Measurements from ENCODE around the gene SERINC5. TPM values are rescaled to one million over a fixed set of nuclear protein-coding genes. Genes with fewer than 3 reads are reported as not detected.
"Not testable (repeated sequence)": the region's sequence is repeated elsewhere in the genome, so short reads cannot be mapped to it uniquely, and the experiment has no call there.

SERINC5 gene
- total and polyA plus RNA-seq, 2 experiments from 2014 or later, result 5.4 to 11.7 TPM

- Histone ChIP-seq H3K4me3 (no peak overlapping the region), H3K9me3 (ENCODE audit: low read depth) (no peaks in the 10 kb centered on the region), H3K9ac (no peak overlapping the region), H3K79me2 (ENCODE audit: insufficient read depth) (no peaks in the 10 kb centered on the region), H3K27ac (no peak overlapping the region), H4K20me1 (ENCODE audit: insufficient read depth) (no peaks in the 10 kb centered on the region), H3F3A (ENCODE audit: insufficient read depth) (no peaks in the 10 kb centered on the region), H3K36me3 (ENCODE audit: low read depth) (no peaks in the 10 kb centered on the region), H3K27me3 (replicated peaks; ENCODE audit: insufficient read depth) (no peaks in the 10 kb centered on the region), H3K9me2 (ENCODE audit: insufficient read depth) (no peaks in the 10 kb centered on the region), H3K4me1 (ENCODE audit: insufficient read depth) (no peaks in the 10 kb centered on the region), H2AFZ (no peak overlapping the region), H3K4me2 (ENCODE audit: unreplicated experiment) (no peak overlapping the region)
- in situ Hi-C loops (cut with MboI), result no loop called here
- TF ChIP-seq EZH2 (IDR thresholded peaks at IDR 0.05; ENCODE audit: insufficient read depth, poor library complexity, severe bottlenecking) (no peak), EZH2phosphoT487 (IDR thresholded peaks at IDR 0.05; ENCODE audit: insufficient read depth, low read depth) (no peak)
- DNase-seq, result no peak
These were observed 138.4 kb downstream of the SERINC5 start for GRCh38 chr5:80117446-80117845.

DNA sequence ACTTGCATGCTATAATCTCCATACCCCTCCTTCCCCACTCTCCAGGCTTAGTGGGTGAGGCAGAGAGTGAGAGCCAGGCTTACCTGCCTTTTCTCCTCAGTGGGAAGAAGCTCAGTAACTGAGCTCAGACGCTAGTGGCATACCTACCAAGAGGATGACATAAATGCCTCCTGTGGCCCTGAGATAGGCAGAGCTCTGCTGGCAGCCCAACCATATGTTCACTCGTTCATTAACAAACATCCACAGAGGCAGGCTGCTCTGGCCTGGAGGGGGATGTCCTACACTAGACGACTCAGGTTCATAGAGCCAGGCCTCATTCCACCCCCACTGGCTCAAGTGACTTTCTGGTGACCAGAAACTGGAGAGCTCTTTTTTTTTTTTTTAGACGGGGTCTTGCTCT lies 139.4 kb downstream of the SERINC5 start:
- in situ Hi-C loops (cut with MboI), result no loop called here
- Histone ChIP-seq H3K4me3 (no peak overlapping the region), H3K27ac (no peak overlapping the region), H3K4me2 (ENCODE audit: unreplicated experiment) (no peak overlapping the region), H4K20me1 (ENCODE audit: insufficient read depth) (no peaks in the 10 kb centered on the region), H2AFZ (no peak overlapping the region), H3K9ac (no peak overlapping the region), H3K4me1 (ENCODE audit: insufficient read depth) (no peaks in the 10 kb centered on the region), H3K79me2 (ENCODE audit: insufficient read depth) (no peaks in the 10 kb centered on the region), H3K9me2 (ENCODE audit: insufficient read depth) (no peaks in the 10 kb centered on the region), H3K9me3 (ENCODE audit: low read depth) (no peaks in the 10 kb centered on the region), H3K36me3 (ENCODE audit: low read depth) (no peaks in the 10 kb centered on the region), H3K27me3 (replicated peaks; ENCODE audit: insufficient read depth) (no peaks in the 10 kb centered on the region), H3F3A (ENCODE audit: insufficient read depth) (no peaks in the 10 kb centered on the region)
- WGBS, 2 experiments (ENCODE audit: low coverage in 1 of 2, low lambda C conversion rate in 2 of 2, missing lambda C conversion rate in 2 of 2), result 57 to 67% methylated on average over 4 of the region's 4 CpGs
- no peak for DNase-seq
- TF ChIP-seq EZH2 (IDR thresholded peaks at IDR 0.05; ENCODE audit: insufficient read depth, poor library complexity, severe bottlenecking) (no peak), EZH2phosphoT487 (IDR thresholded peaks at IDR 0.05; ENCODE audit: insufficient read depth, low read depth) (no peak)

DNA sequence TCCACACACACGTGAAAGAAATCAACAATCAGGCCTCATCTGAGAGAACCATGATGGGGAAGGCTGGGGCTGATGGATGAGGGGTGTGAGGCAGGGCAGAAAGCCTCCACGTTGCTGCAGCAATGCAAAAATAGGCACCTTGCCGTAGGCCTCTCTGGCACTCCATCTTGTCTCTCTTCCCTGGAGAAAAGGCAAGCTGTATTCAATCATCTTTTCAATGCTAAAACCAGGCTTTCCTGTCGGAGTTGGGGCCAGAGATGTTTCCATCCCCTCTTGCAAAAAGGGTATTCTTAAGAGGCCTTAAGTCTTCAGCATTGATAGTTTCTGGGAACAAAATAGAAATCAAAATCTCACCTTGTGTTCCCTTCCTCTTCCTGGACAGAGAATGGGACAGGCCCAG lies 139.8 kb downstream of the SERINC5 start:
- no peaks in the 10 kb centered on the region for H3F3A ChIP-seq (ENCODE audit: insufficient read depth)
- H3K36me3 ChIP-seq (ENCODE audit: low read depth), result no peaks in the 10 kb centered on the region
- H4K20me1 ChIP-seq (ENCODE audit: insufficient read depth), result no peaks in the 10 kb centered on the region
- no peaks in the 10 kb centered on the region for H3K9me3 ChIP-seq (ENCODE audit: low read depth)
- no peak overlapping the region for H3K4me3 ChIP-seq
- no peak overlapping the region for H3K9ac ChIP-seq
- H3K27ac ChIP-seq, result no peak overlapping the region
- H3K4me2 ChIP-seq (ENCODE audit: unreplicated experiment), result no peak overlapping the region
- TF ChIP-seq EZH2 (IDR thresholded peaks at IDR 0.05; ENCODE audit: insufficient read depth, poor library complexity, severe bottlenecking), result no peak
- no peak for TF ChIP-seq EZH2phosphoT487 (IDR thresholded peaks at IDR 0.05; ENCODE audit: insufficient read depth, low read depth)
- in situ Hi-C loops (cut with MboI), result no loop called here
- H3K79me2 ChIP-seq (ENCODE audit: insufficient read depth), result no peaks in the 10 kb centered on the region
- no peak for DNase-seq
- H3K27me3 ChIP-seq (replicated peaks; ENCODE audit: insufficient read depth), result no peaks in the 10 kb centered on the region
- no peaks in the 10 kb centered on the region for H3K4me1 ChIP-seq (ENCODE audit: insufficient read depth)
- 54 to 60% methylated on average over 4 of the region's 4 CpGs for WGBS, 2 experiments (ENCODE audit: low coverage in 1 of 2, low lambda C conversion rate in 2 of 2, missing lambda C conversion rate in 2 of 2)
- no peak overlapping the region for H2AFZ ChIP-seq
- H3K9me2 ChIP-seq (ENCODE audit: insufficient read depth), result no peaks in the 10 kb centered on the region

- Histone ChIP-seq H3K9me3 (ENCODE audit: low read depth) (no peaks in the 10 kb centered on the region), H3K27ac (no peak overlapping the region), H4K20me1 (ENCODE audit: insufficient read depth) (no peaks in the 10 kb centered on the region), H3K4me3 (no peak overlapping the region), H3K79me2 (ENCODE audit: insufficient read depth) (no peaks in the 10 kb centered on the region), H3K4me1 (ENCODE audit: insufficient read depth) (no peaks in the 10 kb centered on the region), H3K9ac (no peak overlapping the region), H3K9me2 (ENCODE audit: insufficient read depth) (no peaks in the 10 kb centered on the region), H3K27me3 (replicated peaks; ENCODE audit: insufficient read depth) (no peaks in the 10 kb centered on the region), H3K36me3 (ENCODE audit: low read depth) (no peaks in the 10 kb centered on the region), H3F3A (ENCODE audit: insufficient read depth) (no peaks in the 10 kb centered on the region), H3K4me2 (ENCODE audit: unreplicated experiment) (no peak overlapping the region), H2AFZ (no peak overlapping the region)
- no peak for DNase-seq
- in situ Hi-C loops (cut with MboI), result no loop called here
- TF ChIP-seq EZH2 (IDR thresholded peaks at IDR 0.05; ENCODE audit: insufficient read depth, poor library complexity, severe bottlenecking), result no peak
- TF ChIP-seq EZH2phosphoT487 (IDR thresholded peaks at IDR 0.05; ENCODE audit: insufficient read depth, low read depth), result no peak
- 5 to 9% methylated on average over 3 of the region's 3 CpGs for WGBS, 2 experiments (ENCODE audit: low coverage in 1 of 2, low lambda C conversion rate in 2 of 2, missing lambda C conversion rate in 2 of 2)
These were observed 141.0 kb downstream of the SERINC5 start for GRCh38 chr5:80114860-80115259.

- H2AFZ ChIP-seq; DNase-seq; H3K4me3 ChIP-seq; H3K36me3 ChIP-seq (ENCODE audit: low read depth); H4K20me1 ChIP-seq (ENCODE audit: insufficient read depth); H3K4me1 ChIP-seq (ENCODE audit: insufficient read depth); H3K9me2 ChIP-seq (ENCODE audit: insufficient read depth); H3K27me3 ChIP-seq (replicated peaks; ENCODE audit: insufficient read depth); H3F3A ChIP-seq (ENCODE audit: insufficient read depth); H3K79me2 ChIP-seq (ENCODE audit: insufficient read depth); H3K4me2 ChIP-seq (ENCODE audit: unreplicated experiment); H3K27ac ChIP-seq; in situ Hi-C loops (cut with MboI); H3K9me3 ChIP-seq (ENCODE audit: low read depth); H3K9ac ChIP-seq: not testable (repeated sequence)
- 47 to 57% methylated on average over 5 of the region's 5 CpGs for WGBS, 2 experiments (ENCODE audit: low coverage in 1 of 2, low lambda C conversion rate in 2 of 2, missing lambda C conversion rate in 2 of 2)
These were observed 144.4 kb downstream of the SERINC5 start for GRCh38 chr5:80111376-80111990.
